AG10803 (cell line): Measurements from ENCODE around the gene PLPP3.

Source experiments
- DNase-seq: peaks from one replicate; pipeline ENCODE4 v3.0.0; 2010; ENCODE audit warnings: low read depth
- H3K4me3 ChIP-seq: 2 replicates; pipeline ENCODE4 v1.5.1; 2011; ENCODE audit warnings: mild to moderate bottlenecking, low read length, control low read depth
- TF ChIP-seq, protein P1 (sequence below): conservative IDR thresholded peaks from 2 replicates; pipeline ENCODE4 v1.5.1; 2011; ENCODE audit warnings: mild to moderate bottlenecking, low read length, control low read depth, inconsistent platforms

Gene PLPP3

DNA sequence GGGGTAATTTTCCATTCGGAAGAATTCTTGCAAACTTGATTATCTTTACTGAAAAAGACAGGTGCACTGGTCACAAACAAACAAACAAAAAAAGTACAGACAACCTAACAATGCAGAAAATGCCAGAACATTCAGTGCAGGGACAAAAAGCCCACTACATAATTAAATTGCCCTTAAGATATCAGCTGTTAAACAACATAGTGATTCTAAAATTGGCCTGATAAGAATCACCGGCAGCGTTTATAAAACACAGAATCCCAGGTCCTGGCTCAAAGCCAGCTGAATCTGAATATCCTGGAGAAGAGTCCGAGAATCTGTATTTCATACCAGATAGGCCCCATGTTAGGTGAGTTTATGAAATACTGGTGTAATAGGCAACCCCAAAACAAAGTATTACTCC is 6.1 kb downstream of the PLPP3 start:
- no peak for DNase-seq
- peak overlapping the region; percentile 95 for H3K4me3 ChIP-seq
- TF ChIP-seq, protein P1, sequence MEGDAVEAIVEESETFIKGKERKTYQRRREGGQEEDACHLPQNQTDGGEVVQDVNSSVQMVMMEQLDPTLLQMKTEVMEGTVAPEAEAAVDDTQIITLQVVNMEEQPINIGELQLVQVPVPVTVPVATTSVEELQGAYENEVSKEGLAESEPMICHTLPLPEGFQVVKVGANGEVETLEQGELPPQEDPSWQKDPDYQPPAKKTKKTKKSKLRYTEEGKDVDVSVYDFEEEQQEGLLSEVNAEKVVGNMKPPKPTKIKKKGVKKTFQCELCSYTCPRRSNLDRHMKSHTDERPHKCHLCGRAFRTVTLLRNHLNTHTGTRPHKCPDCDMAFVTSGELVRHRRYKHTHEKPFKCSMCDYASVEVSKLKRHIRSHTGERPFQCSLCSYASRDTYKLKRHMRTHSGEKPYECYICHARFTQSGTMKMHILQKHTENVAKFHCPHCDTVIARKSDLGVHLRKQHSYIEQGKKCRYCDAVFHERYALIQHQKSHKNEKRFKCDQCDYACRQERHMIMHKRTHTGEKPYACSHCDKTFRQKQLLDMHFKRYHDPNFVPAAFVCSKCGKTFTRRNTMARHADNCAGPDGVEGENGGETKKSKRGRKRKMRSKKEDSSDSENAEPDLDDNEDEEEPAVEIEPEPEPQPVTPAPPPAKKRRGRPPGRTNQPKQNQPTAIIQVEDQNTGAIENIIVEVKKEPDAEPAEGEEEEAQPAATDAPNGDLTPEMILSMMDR = no peak

DNA sequence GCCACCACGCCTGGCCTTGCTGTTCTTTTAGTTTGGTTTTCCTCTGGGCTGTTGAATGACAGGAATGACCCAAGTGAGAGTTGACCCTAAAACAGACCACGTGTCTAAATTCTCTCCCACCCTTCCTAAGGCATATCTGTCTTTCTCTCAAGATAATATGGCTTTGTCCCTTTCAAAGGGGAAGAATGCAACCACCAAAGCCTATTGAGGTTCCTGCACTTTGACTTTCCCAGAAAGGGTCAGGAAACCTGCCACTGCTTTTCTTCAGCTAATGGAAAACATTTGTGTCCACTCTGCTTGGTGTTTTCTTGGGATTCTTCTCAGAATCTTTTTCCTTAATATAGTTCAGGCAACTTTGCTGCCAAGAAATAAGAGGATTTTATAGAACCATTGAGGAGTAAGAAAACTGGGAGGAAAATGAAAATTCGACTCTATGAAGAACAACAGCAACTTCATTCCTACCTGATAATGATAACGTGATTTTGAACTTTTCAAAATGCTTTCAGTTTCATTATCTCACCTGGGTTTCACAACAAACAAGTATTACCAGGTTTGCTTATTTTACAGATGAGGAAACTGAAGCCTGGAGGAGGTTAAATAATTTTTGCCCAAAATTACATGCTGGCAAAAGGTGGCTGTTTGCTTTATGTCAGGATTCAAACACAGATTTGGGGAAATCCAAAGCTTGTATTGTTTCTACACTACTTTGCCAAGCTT is 6.9 kb downstream of the PLPP3 start:
- DNase-seq = no peak
- TF ChIP-seq, protein P1 = no peak
- peak overlapping the region; percentile 5 for H3K4me3 ChIP-seq

DNA sequence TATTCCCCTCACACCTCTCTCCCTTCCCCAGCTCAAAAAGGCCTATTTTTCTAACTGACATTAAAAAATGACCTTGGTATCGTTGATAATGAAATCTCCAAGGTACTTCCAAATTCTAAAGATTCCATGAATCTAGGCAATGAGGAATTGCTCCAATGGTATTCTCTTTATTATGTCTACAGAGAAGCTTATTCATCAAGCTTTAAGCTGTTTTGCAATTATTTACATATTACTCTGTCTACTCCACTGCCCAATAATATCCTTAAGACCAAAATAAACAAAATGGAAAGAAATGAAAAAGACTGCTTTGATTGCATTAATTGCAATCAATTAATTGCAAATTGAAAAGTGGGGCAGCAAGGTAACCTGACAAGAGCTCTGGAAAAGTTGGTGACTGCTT is 7.9 kb downstream of the PLPP3 start:
- peak; percentile 43 for DNase-seq
- no peak overlapping the region for H3K4me3 ChIP-seq
- TF ChIP-seq, protein P1 = no peak

DNA sequence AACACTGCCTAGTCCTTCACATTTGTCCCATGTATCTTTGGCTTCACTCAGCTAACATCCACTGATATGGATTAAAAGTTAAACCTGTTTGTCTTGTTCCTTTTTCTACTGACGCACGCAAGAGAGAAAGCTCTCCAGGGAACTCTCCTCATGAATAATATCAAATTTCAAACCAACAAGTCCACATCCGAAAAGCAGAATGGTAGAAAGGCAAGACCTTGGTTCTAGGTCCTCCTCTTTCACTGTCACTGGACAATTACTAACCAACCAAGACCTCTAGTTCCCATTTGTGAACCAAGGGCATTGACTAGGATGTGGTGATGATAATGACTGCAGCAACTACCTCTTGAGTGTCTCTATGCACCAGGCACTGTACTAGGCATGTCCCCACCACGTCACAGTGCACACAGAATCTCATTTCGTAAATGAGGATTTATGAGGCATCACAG is 8.4 kb downstream of the PLPP3 start:
- peak; percentile 36 for DNase-seq
- TF ChIP-seq, protein P1 = no peak
- H3K4me3 ChIP-seq = no peak overlapping the region

DNA sequence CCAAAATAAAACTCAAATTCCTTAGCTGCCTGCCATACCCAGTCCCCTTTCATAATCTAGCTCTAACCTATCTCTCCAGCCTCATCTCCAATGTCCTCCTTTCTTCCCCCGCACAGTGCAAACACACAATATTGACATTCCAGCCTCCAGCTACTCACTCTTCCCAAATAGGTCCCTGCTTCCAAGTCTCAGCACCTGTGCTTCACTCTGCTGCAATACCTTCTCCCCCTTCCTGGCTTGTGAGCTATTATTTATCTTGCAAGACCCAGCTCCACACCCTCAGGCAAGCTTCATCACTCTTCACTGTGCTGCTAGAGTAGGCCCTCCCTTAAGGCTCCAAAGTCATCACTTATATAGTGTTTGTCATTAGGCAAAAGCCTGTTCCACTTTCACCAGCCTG is 9.7 kb downstream of the PLPP3 start:
- no peak for DNase-seq

DNA sequence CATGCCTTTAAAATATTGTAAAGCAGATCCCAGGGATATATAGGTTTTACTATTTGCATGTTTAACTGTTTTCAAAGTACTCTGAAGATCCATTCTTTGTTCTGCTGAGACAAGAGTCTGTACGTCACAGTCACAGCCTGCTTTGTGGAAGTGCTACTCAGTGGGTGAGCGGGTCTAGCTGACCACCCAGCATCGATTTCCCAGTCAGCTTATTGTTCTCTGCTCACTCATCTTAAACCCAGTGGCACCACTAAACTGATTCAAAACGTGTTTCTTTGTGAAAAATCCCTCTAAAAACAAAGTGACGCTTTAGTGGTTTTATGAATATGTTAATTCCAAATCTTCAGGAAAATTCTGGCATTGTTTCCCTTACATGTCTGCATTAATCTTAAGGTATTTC is 12.4 kb downstream of the PLPP3 start:
- DNase-seq = no peak
- no peak overlapping the region for H3K4me3 ChIP-seq
- TF ChIP-seq, protein P1 = no peak

More for the DNA sequence above, 9.7 kb downstream of the PLPP3 start:
- no peak overlapping the region for H3K4me3 ChIP-seq
- TF ChIP-seq, protein P1 = no peak

DNA sequence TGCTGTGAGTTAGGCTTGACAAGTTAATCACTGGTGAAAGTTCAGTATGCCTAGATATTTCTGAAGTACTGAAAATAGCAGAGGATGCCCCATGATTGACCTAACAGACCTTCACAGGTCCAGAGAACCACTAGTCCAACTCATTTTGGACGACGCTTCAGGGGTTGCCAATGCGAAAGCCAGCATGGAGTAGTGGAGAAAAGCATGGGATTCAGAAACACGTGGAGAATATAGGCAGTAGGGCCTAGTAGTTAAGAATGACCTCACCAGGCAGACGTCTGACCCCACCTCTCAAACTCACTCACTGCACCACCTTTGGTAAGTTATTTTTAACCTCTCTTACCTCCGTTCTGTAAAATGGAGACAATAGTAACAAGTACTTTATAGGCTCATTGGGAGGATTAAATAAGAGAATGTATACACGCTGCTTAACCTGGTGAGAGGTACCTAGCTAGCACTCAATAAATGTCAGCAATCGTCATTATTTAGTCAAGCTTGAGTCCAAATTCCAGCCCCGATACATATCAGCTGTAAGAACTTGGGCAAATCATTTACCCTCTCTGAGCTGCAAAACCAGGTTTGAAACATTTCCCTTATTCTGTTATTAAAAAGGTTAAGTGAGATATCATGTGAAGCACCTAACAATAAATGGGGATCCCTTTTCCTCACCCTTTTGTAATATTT is 13.2 kb downstream of the PLPP3 start:
- no peak for DNase-seq
- TF ChIP-seq, protein P1 = no peak
- H3K4me3 ChIP-seq = no peak overlapping the region
